Lower leg skin (tissue), 4 donors: Measurements from ENCODE around the gene KIF20B. TPM values are rescaled to one million over a fixed set of nuclear protein-coding genes. Genes with fewer than 3 reads are reported as not detected.

Experiments used
- DNase-seq, 2 donors: peaks; one replicate each; pipeline ENCODE4 v3.0.0-alpha.2; 2019; ENCODE audit warnings: low spot score in 2 of 2
- H3K4me3 ChIP-seq: fragments of 200-600 bp; sonication (generic); 2 replicates; pipeline ENCODE4 v1.5.1; 2017; ENCODE audit warnings: mild to moderate bottlenecking, low read depth; ENCODE audit not compliant: poor library complexity, severe bottlenecking
- POLR2A ChIP-seq, 2 donors: fragments of 450-650 bp; IDR thresholded peaks; one replicate each; pipeline ENCODE4 v1.6.1; 2016 to 2017; ENCODE audit warnings: antibody characterized with exemption in 2 of 2, mild to moderate bottlenecking in 1 of 2, moderate library complexity in 1 of 2
- WGBS, 2 donors: methylation state at CpG; one replicate each; pipeline ENCODE4 v1.1.5; 2018; 5-methylcytosine and 5-hydroxymethylcytosine counted together
- intact Hi-C: fragments of 100-400 bp; cut with DNase I; formaldehyde crosslinking; loops from one replicate; pipeline ENCODE4 v1.15.0; 2023; ENCODE audit warnings: low total_unique reads
- total RNA-seq, 4 donors: library from RNA; depleted of rRNA; stranded (reverse); fragments of >200 nt; gene quantifications; one replicate each; pipeline ENCODE4 v1.1.0, GENCODE V29; 2016
- TF ChIP-seq, protein P1 (sequence below), 3 donors: fragments of 450-650 bp; IDR thresholded peaks; one replicate each; pipeline ENCODE4 v1.5.1; 2016; ENCODE audit warnings: antibody characterized with exemption in 3 of 3, mild to moderate bottlenecking in 3 of 3, moderate library complexity in 2 of 3

Gene KIF20B
- total RNA-seq, 4 donors from 2014 or later, result 3.2 to 6.2 (median 5.7) TPM

DNA sequence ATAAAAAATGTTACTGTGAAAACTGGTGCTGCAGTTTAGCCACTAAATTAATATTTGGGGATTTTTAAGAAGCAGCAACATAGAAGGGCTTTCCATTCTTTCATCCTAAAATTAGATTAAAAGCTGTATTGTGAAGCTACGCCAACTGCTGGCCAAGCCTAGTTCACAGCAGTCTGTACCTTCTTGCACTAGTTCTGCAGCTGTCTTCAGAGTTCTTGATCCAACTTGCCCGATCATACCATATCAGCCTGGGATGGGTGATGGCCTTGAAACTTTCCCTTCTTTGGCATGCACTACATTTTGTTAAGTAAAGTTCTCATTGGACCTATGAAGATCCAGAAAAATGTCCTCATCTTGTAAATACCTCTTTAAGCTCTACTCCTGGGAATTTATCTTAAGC is 36.1 kb upstream of the KIF20B start:
- TF ChIP-seq, protein P1, sequence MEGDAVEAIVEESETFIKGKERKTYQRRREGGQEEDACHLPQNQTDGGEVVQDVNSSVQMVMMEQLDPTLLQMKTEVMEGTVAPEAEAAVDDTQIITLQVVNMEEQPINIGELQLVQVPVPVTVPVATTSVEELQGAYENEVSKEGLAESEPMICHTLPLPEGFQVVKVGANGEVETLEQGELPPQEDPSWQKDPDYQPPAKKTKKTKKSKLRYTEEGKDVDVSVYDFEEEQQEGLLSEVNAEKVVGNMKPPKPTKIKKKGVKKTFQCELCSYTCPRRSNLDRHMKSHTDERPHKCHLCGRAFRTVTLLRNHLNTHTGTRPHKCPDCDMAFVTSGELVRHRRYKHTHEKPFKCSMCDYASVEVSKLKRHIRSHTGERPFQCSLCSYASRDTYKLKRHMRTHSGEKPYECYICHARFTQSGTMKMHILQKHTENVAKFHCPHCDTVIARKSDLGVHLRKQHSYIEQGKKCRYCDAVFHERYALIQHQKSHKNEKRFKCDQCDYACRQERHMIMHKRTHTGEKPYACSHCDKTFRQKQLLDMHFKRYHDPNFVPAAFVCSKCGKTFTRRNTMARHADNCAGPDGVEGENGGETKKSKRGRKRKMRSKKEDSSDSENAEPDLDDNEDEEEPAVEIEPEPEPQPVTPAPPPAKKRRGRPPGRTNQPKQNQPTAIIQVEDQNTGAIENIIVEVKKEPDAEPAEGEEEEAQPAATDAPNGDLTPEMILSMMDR (IDR thresholded peaks at IDR 0.05), result no peak
- TF ChIP-seq POLR2A (IDR thresholded peaks at IDR 0.05), result no peak
- no peak overlapping the region for H3K4me3 ChIP-seq
- DNase-seq, result no peak
- intact Hi-C loops, result no loop called here
- WGBS, 2 donors, result 56 to 72% methylated on average over 2 of the region's 2 CpGs

DNA sequence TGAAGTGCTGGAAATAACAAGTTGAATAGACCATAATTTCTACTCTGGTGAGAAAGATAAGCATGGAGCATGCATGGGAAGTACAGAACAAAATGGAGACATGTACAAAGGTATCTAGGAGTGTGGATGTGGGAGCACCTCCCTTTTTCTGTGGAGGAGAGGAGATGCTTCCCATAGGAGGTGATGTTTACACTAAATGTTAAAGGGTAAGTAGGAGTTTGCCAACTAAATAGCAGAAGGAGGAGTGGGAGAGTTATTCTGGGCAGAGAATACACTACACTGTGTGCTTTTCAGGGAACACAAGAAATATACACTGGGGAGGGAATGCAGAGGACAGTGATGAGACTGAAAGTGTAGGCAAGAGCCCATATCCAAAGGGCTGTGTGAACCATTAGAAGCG is 35.3 kb upstream of the KIF20B start:
- intact Hi-C loops, result no loop called here
- TF ChIP-seq, protein P1 (IDR thresholded peaks at IDR 0.05), result no peak
- TF ChIP-seq POLR2A (IDR thresholded peaks at IDR 0.05), result no peak
- no peak for DNase-seq
- 85 to 93% methylated on average over 1 of the region's 1 CpG for WGBS, 2 donors
- H3K4me3 ChIP-seq, result no peak overlapping the region

DNA sequence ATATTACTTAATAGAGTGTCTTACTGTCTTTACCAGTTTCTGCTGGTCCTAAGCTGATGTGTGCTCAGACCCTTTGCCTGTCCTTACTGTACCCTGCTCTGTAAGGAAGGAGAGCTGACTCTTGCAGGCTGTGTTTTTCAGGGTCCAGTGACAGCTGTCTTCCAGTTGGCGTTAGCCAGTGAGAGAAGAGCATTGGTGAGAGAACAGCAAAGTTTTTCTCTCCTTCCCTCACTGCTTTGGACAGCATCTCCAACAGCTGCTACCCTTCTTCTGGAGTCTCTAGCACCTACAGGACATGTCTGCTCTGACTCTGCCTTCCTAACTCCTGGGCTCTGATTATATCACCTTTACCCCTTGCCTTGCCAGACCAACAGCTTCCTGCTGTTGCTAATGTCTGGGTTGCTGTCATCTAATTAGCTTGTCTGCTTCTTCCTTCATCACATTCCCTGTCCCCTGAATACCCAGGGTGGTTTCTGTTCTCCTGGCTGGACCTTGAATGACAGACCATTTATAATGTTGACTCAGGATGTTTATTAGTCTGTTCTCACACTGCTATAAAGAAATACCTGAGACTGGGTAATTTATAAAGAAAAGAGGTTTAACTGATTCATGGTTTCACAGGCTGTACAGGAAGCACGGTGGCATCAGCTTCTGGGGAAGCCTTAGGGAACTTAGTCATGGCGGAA is 32.9 kb upstream of the KIF20B start:
- TF ChIP-seq, protein P1 (IDR thresholded peaks at IDR 0.05), result no peak
- TF ChIP-seq POLR2A (IDR thresholded peaks at IDR 0.05), result no peak
- intact Hi-C loops, result no loop called here

DNA sequence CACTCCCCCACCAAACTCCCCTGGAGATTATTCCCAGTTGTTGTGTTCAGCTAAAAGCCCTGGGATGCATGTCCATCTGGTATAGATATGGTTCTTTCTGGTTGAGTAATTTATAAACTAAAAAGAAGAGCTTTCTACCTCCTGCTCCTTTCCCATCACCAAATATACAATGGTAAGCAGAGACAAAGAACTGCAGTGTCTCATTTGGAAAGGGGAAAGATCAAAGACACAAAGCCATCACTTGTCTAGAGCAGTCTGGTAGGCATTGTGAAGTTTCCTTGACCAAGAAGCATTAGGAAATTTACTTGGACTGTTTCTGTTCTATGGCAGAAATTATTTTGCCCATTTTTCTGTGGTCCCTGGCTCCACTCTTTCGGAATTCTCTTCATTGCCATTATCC is 31.4 kb upstream of the KIF20B start:
- 80 to 93% methylated on average over 1 of the region's 1 CpG for WGBS, 2 donors

More for the DNA sequence above, 32.9 kb upstream of the KIF20B start:
- H3K4me3 ChIP-seq, result no peak overlapping the region
- 77 to 81% methylated on average over 3 of the region's 3 CpGs for WGBS, 2 donors
- DNase-seq, result no peak

DNA sequence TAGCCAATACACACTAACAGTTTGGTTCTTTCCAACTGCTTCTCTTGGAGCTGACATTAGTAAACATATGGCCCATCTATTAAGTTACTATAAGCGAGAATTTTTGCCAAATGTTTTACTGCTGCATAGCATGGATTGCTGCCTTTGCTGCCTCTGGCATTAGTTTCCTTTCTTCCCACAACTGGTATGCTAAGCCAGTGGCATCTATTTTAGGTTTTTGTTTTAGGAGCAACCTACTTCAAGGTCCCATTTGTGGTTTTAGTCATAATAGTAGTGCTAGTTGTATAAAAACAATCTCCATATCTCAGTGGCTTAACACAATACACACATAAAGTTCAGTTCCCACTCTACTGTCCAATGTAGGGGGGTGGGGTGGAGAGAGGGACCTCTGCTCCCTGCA is 30.5 kb upstream of the KIF20B start:
- TF ChIP-seq, protein P1 (IDR thresholded peaks at IDR 0.05), result no peak
- TF ChIP-seq POLR2A (IDR thresholded peaks at IDR 0.05), result no peak
- 73 to 74% methylated on average over 1 of the region's 1 CpG for WGBS, 2 donors
- intact Hi-C loops, result no loop called here
- DNase-seq, result no peak
- no peak overlapping the region for H3K4me3 ChIP-seq

More for the DNA sequence above, 31.4 kb upstream of the KIF20B start:
- no peak overlapping the region for H3K4me3 ChIP-seq
- no peak for DNase-seq
- TF ChIP-seq, protein P1 (IDR thresholded peaks at IDR 0.05), result no peak
- TF ChIP-seq POLR2A (IDR thresholded peaks at IDR 0.05), result no peak
- intact Hi-C loops, result no loop called here

DNA sequence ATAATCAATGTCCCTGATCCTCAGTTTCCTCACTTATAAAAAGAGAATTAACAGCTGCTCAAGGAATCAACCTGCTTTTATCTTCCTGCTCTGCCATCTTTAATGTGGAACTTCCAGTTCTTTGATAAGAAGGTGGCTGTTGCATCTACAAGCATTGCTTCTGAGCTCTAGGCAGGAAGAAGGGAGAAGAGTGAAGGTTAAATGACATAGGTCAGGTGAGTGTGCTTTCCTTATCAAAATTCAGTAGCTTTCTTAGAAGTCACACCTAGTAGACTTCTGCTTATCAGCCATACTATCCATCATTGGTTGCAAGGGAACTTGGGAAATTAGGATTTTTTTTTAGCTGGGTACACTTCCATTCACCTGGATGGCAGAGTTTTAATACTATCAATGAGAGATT is 24.0 kb upstream of the KIF20B start:
- no peak for TF ChIP-seq POLR2A (IDR thresholded peaks at IDR 0.05)
- TF ChIP-seq, protein P1 (IDR thresholded peaks at IDR 0.05), result no peak
- intact Hi-C loops, result no loop called here
- no peak overlapping the region for H3K4me3 ChIP-seq
- no peak for DNase-seq
